CD4-positive, alpha-beta T cell treated with Interleukin-1 beta for 1 hour (primary cell): ENCODE measurements around the gene PSORS1C1.

Source experiments
- DNase-seq, 2 donors: peaks; one replicate each; pipeline ENCODE4 v3.0.0-alpha.2; 2020 to 2022

PSORS1C1 gene

GRCh38 chr6:31096656-31097055, 17.9 kb upstream of the PSORS1C1 start:
- DNase-seq, result no peak

GRCh38 chr6:31098449-31098938, 16.1 kb upstream of the PSORS1C1 start:
- DNase-seq, result no peak

GRCh38 chr6:31103136-31103535, 11.5 kb upstream of the PSORS1C1 start:
- no peak for DNase-seq

GRCh38 chr6:31107052-31107451, 7.5 kb upstream of the PSORS1C1 start:
- DNase-seq, result no peak

- DNase-seq, result no peak
These were observed 3.6 kb upstream of the PSORS1C1 start for GRCh38 chr6:31110825-31111582.

GRCh38 chr6:31111712-31112111, 2.9 kb upstream of the PSORS1C1 start:
- no peak for DNase-seq

GRCh38 chr6:31112478-31112877, 2.1 kb upstream of the PSORS1C1 start, which contains the start of gene C6orf15:
TSS of gene C6orf15 (minus strand) at chr6:31112575. CDS start at chr6:31112555, 20 bp downstream.
- DNase-seq, result no peak

- DNase-seq, result no peak
These were observed 599 bp upstream of the PSORS1C1 start for GRCh38 chr6:31113861-31114540.

GRCh38 chr6:31114970-31115849, 610 bp downstream of the PSORS1C1 start:
- no peak for DNase-seq

GRCh38 chr6:31115941-31116560, 1.5 kb downstream of the PSORS1C1 start:
- no peak for DNase-seq

- no peak for DNase-seq
These were observed 2.2 kb downstream of the PSORS1C1 start for GRCh38 chr6:31116661-31117385.

GRCh38 chr6:31118178-31118577, 3.6 kb downstream of the PSORS1C1 start:
- no peak for DNase-seq

- DNase-seq, result no peak
These were observed 5.7 kb downstream of the PSORS1C1 start, which contains the start of gene CDSN for GRCh38 chr6:31120151-31120915. TSS of gene CDSN (minus strand) at chr6:31120446. CDS start at chr6:31120419, 27 bp downstream.

- DNase-seq, result no peak
These were observed 6.7 kb downstream of the PSORS1C1 start for GRCh38 chr6:31121131-31121790.

GRCh38 chr6:31122791-31123706, 8.4 kb downstream of the PSORS1C1 start:
- no peak for DNase-seq

GRCh38 chr6:31125162-31125561, 10.6 kb downstream of the PSORS1C1 start:
- DNase-seq, result no peak

GRCh38 chr6:31125586-31126363, 11.2 kb downstream of the PSORS1C1 start:
- DNase-seq, result no peak

- no peak for DNase-seq
These were observed 12.0 kb downstream of the PSORS1C1 start for GRCh38 chr6:31126396-31127175.
